Measurements from ENCODE around the gene LRRK1. TPM values are rescaled to one million over a fixed set of nuclear protein-coding genes. Genes with fewer than 3 reads are reported as not detected.
"Not testable (repeated sequence)": the region's sequence is repeated elsewhere in the genome, so short reads cannot be mapped to it uniquely, and the experiment has no call there.

The LRRK1 gene
- total RNA-seq, 4 donors from 2014 or later = 7.1 to 29.3 (median 8.5) TPM

- TF ChIP-seq POLR2A (IDR thresholded peaks at IDR 0.05) (no peak), CTCF (IDR thresholded peaks at IDR 0.05) (no peak)
- Histone ChIP-seq H3K27me3 (no peaks in the 10 kb centered on the region), H3K9me3 (no peaks in the 10 kb centered on the region), H3K4me3 (replicated peaks in 1 of 3) (no peak overlapping the region), H3K36me3 (no peaks in the 10 kb centered on the region), H3K27ac (no peak overlapping the region), H3K4me1 (peaks cover 0 to 8% of the 10 kb centered on the region in 2 donors)
- WGBS, 2 donors = 97 to 99% methylated on average over 10 of the region's 10 CpGs
- intact Hi-C loops (cut with DNase I) = no loop called here
- no peak for DNase-seq
These were observed 152.5 kb downstream of the LRRK1 start for GRCh38 chr15:101071651-101072050.

- H3K9me3 ChIP-seq; intact Hi-C loops (cut with DNase I); H3K27me3 ChIP-seq; H3K27ac ChIP-seq; DNase-seq; H3K4me3 ChIP-seq (replicated peaks in 1 of 3); H3K36me3 ChIP-seq; H3K4me1 ChIP-seq: not testable (repeated sequence)
- 95 to 100% methylated on average over 4 of the region's 4 CpGs for WGBS, 2 donors
These were observed 153.1 kb downstream of the LRRK1 start for GRCh38 chr15:101072235-101072634.

GRCh38 chr15:101077806-101078668, 158.9 kb downstream of the LRRK1 start:
- H3K9me3 ChIP-seq; H3K36me3 ChIP-seq; DNase-seq; H3K27me3 ChIP-seq; H3K4me1 ChIP-seq; intact Hi-C loops (cut with DNase I); H3K4me3 ChIP-seq (replicated peaks in 1 of 3); H3K27ac ChIP-seq: not testable (repeated sequence)
- 85% methylated on average over 15 of the region's 15 CpGs for WGBS, 2 donors

- 89 to 91% methylated on average over 11 to 14 of the region's 16 CpGs for WGBS, 2 donors
- Histone ChIP-seq H3K4me3 (replicated peaks in 1 of 3) (no peak overlapping the region), H3K9me3 (no peaks in the 10 kb centered on the region), H3K4me1 (no peaks in the 10 kb centered on the region), H3K27me3 (no peaks in the 10 kb centered on the region), H3K36me3 (no peaks in the 10 kb centered on the region), H3K27ac (no peak overlapping the region)
- no peak for DNase-seq
- intact Hi-C loops (cut with DNase I) = no loop called here
- no peak for TF ChIP-seq POLR2A (IDR thresholded peaks at IDR 0.05)
These were observed 159.6 kb downstream of the LRRK1 start for GRCh38 chr15:101078669-101079323.

GRCh38 chr15:101081900-101082299, 162.7 kb downstream of the LRRK1 start:
- Histone ChIP-seq H3K27ac (no peak overlapping the region), H3K9me3 (no peaks in the 10 kb centered on the region), H3K27me3 (no peaks in the 10 kb centered on the region), H3K4me3 (replicated peaks in 1 of 3) (no peak overlapping the region), H3K4me1 (no peaks in the 10 kb centered on the region), H3K36me3 (no peaks in the 10 kb centered on the region)
- WGBS, 2 donors = 95 to 96% methylated on average over 9 of the region's 9 CpGs
- intact Hi-C loops (cut with DNase I) = no loop called here
- no peak for DNase-seq
- no peak for TF ChIP-seq CTCF (IDR thresholded peaks at IDR 0.05)
- no peak for TF ChIP-seq POLR2A (IDR thresholded peaks at IDR 0.05)

GRCh38 chr15:101083336-101084045, 164.3 kb downstream of the LRRK1 start:
- WGBS, 2 donors = 66 to 78% methylated on average over 10 to 11 of the region's 11 CpGs
- no peak overlapping the region for H3K27ac ChIP-seq
- no peak for DNase-seq
- no peaks in the 10 kb centered on the region for H3K36me3 ChIP-seq
- no peak for TF ChIP-seq POLR2A (IDR thresholded peaks at IDR 0.05)
- intact Hi-C loops (cut with DNase I) = no loop called here
- H3K4me3 ChIP-seq (replicated peaks in 1 of 3) = no peak overlapping the region
- H3K4me1 ChIP-seq = peaks cover 0 to 4% of the 10 kb centered on the region in 2 donors
- no peaks in the 10 kb centered on the region for H3K9me3 ChIP-seq
- H3K27me3 ChIP-seq = no peaks in the 10 kb centered on the region

All from thyroid gland (tissue), 4 donors.